MM.1S (cell line): ENCODE results near the gene PCDH18.

Experiments
- CTCF ChIP-seq: fragments of 300-600 bp; sonication (generic); IDR thresholded peaks from 2 replicates; pipeline ENCODE4 v1.5.1; 2016; ENCODE audit warnings: antibody characterized with exemption, low read length, mixed read lengths
- EZH2 ChIP-seq: fragments of 300-600 bp; sonication (generic); optimal IDR thresholded peaks from 2 replicates; pipeline ENCODE3; 2017; ENCODE audit warnings: low read depth, mild to moderate bottlenecking, antibody characterized with exemption, low read length, mixed read lengths
- EZH2phosphoT487 ChIP-seq: fragments of 300-600 bp; sonication (generic); IDR thresholded peaks from 2 replicates; pipeline ENCODE4 v1.6.1; 2018; ENCODE audit warnings: antibody characterized with exemption, low read length

DNA sequence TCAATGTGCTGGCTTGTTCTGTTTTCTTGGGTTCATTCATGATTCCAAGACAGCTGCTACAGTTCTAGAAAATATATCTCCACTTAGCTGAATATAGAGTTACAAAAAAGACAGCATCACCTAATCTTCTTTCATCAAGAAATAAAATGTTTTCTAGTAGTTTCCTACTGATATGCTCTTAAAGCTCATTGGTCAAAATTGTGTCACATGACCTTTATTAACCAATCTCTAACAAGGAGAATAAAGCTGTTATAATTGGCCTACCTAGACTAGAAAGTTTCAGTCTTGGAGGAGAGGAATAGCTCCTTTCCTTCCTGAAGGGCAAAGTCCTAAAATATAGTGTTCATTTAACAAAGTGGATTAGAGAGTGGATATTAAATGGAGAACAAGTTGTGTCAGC, 8.1 kb upstream of the PCDH18 start:
- TF ChIP-seq EZH2 (no peak), CTCF (no peak), EZH2phosphoT487 (no peak)
